Measurements from ENCODE around the gene CFTR.

CFTR gene

DNA sequence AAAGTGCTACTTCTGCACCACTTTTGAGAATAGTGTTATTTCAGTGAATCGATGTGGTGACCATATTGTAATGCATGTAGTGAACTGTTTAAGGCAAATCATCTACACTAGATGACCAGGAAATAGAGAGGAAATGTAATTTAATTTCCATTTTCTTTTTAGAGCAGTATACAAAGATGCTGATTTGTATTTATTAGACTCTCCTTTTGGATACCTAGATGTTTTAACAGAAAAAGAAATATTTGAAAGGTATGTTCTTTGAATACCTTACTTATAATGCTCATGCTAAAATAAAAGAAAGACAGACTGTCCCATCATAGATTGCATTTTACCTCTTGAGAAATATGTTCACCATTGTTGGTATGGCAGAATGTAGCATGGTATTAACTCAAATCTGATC lies 110.4 kb downstream of the CFTR start:
- no peak overlapping the region for H3K27ac Mint-ChIP-seq
- H3K36me3 Mint-ChIP-seq (ENCODE audit: low read depth), result no peaks in the 10 kb centered on the region
- no peaks in the 10 kb centered on the region for H3K27me3 Mint-ChIP-seq
- no peaks in the 10 kb centered on the region for H3K9me3 Mint-ChIP-seq
- H3K4me3 Mint-ChIP-seq, result no peak overlapping the region
- no peaks in the 10 kb centered on the region for H3K4me1 Mint-ChIP-seq (ENCODE audit: low read depth)

DNA sequence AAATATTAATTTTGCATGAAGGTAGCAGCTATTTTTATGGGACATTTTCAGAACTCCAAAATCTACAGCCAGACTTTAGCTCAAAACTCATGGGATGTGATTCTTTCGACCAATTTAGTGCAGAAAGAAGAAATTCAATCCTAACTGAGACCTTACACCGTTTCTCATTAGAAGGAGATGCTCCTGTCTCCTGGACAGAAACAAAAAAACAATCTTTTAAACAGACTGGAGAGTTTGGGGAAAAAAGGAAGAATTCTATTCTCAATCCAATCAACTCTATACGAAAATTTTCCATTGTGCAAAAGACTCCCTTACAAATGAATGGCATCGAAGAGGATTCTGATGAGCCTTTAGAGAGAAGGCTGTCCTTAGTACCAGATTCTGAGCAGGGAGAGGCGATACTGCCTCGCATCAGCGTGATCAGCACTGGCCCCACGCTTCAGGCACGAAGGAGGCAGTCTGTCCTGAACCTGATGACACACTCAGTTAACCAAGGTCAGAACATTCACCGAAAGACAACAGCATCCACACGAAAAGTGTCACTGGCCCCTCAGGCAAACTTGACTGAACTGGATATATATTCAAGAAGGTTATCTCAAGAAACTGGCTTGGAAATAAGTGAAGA lies 112.3 kb downstream of the CFTR start:
- no peaks in the 10 kb centered on the region for H3K36me3 Mint-ChIP-seq (ENCODE audit: low read depth)
- H3K9me3 Mint-ChIP-seq, result no peaks in the 10 kb centered on the region
- no peaks in the 10 kb centered on the region for H3K4me1 Mint-ChIP-seq (ENCODE audit: low read depth)
- no peak overlapping the region for H3K27ac Mint-ChIP-seq
- H3K4me3 Mint-ChIP-seq, result no peak overlapping the region
- H3K27me3 Mint-ChIP-seq, result no peaks in the 10 kb centered on the region

DNA sequence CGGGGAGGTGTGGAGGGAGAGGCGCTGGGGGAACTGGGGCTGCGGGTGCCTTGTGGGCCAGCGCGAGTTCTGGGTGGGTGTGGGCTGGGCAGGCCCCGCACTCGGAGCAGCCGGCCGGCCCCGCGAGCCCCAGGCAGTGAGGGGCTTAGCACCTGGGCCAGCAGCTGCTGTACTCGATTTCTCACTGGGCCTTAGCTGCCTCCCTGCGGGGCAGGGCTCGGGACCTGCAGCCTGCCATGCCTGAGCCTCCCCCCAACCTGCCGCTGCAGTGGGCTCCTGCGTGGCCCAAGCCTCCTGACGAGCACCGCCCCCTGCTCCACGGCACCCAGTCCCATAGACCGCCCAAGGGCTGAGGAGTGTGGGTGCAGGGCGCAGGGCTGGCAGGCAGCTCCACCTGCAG lies 116.3 kb downstream of the CFTR start:
- no peaks in the 10 kb centered on the region for H3K36me3 Mint-ChIP-seq (ENCODE audit: low read depth)
- no peak overlapping the region for H3K4me3 Mint-ChIP-seq
- H3K27me3 Mint-ChIP-seq, result no peaks in the 10 kb centered on the region
- no peak overlapping the region for H3K27ac Mint-ChIP-seq
- no peaks in the 10 kb centered on the region for H3K9me3 Mint-ChIP-seq
- H3K4me1 Mint-ChIP-seq (ENCODE audit: low read depth), result no peaks in the 10 kb centered on the region

DNA sequence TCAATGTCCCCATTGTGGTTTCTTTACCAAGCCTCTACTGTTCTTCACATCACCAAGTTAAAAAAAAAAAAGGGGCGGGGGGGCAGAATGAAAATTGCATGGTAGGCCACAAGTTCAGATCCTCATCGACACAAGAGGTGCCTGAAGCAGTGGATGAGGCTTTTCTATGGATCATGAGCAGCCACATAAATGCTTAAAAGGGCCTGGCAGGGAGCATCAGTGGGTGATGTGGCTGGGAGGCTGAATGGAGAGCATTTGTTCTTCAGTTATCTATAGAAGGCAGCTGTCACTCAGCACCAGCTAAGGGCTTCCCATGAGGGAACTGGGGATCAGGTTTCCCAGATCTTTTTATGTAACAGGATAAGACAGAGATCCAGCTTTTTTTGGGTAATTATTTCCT lies 117.9 kb downstream of the CFTR start:
- Mint-ChIP-seq H3K36me3 (ENCODE audit: low read depth) (no peaks in the 10 kb centered on the region), H3K4me3 (no peak overlapping the region), H3K4me1 (ENCODE audit: low read depth) (no peaks in the 10 kb centered on the region), H3K27me3 (no peaks in the 10 kb centered on the region), H3K9me3 (no peaks in the 10 kb centered on the region), H3K27ac (no peak overlapping the region)

DNA sequence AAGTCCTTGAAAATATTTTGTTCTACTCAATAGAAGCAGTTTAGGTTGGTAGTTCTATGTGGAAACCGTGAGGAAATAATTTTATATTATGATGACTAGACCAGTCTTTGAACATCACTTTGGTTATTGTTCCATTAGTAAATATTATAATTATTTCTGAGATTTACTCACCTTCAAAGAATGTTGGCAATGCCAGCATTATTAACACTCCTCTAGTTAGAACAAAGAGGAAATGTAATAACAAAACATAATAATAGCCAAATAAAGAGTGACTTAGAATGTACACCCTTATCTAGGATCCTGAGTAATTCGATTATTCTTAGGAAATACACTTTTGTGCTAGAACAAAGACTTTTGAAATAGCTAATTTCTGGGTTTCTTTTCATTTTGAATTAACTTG lies 121.1 kb downstream of the CFTR start:
- H3K4me3 Mint-ChIP-seq, result no peak overlapping the region
- no peak overlapping the region for H3K27ac Mint-ChIP-seq
- H3K4me1 Mint-ChIP-seq (ENCODE audit: low read depth), result no peaks in the 10 kb centered on the region
- no peaks in the 10 kb centered on the region for H3K27me3 Mint-ChIP-seq
- no peaks in the 10 kb centered on the region for H3K9me3 Mint-ChIP-seq
- no peaks in the 10 kb centered on the region for H3K36me3 Mint-ChIP-seq (ENCODE audit: low read depth)

DNA sequence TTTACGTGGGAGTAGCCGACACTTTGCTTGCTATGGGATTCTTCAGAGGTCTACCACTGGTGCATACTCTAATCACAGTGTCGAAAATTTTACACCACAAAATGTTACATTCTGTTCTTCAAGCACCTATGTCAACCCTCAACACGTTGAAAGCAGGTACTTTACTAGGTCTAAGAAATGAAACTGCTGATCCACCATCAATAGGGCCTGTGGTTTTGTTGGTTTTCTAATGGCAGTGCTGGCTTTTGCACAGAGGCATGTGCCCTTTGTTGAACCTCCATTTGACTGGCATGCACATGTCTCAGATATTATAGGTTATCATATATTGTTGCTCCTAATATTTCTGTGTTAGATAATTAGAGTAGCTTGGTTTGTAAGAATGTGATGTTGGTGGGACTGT lies 123.8 kb downstream of the CFTR start:
- Mint-ChIP-seq H3K4me3 (no peak overlapping the region), H3K27me3 (no peaks in the 10 kb centered on the region), H3K4me1 (ENCODE audit: low read depth) (no peaks in the 10 kb centered on the region), H3K9me3 (no peaks in the 10 kb centered on the region), H3K27ac (no peak overlapping the region), H3K36me3 (ENCODE audit: low read depth) (no peaks in the 10 kb centered on the region)

DNA sequence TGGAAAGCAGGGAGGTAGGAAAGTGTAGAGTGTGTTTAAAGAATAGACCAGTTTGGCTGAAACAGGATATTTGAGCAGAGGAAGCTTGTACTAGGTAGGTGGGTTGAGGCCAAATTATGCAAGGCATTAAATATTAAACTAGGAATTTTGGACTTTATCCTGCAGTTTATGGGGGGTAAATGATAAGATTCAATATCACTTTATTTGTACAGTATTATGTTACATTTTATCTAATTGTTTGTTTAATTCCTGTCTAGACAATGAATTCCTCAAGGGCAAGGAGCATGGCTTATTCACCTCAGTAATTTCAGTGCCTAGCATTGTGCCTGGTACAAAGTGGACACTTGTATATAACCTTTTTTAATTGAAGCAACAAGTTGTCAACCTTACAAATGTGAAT lies 125.9 kb downstream of the CFTR start:
- no peaks in the 10 kb centered on the region for H3K9me3 Mint-ChIP-seq
- no peak overlapping the region for H3K4me3 Mint-ChIP-seq
- no peaks in the 10 kb centered on the region for H3K36me3 Mint-ChIP-seq (ENCODE audit: low read depth)
- no peaks in the 10 kb centered on the region for H3K27me3 Mint-ChIP-seq
- H3K4me1 Mint-ChIP-seq (ENCODE audit: low read depth), result no peaks in the 10 kb centered on the region
- H3K27ac Mint-ChIP-seq, result no peak overlapping the region

DNA sequence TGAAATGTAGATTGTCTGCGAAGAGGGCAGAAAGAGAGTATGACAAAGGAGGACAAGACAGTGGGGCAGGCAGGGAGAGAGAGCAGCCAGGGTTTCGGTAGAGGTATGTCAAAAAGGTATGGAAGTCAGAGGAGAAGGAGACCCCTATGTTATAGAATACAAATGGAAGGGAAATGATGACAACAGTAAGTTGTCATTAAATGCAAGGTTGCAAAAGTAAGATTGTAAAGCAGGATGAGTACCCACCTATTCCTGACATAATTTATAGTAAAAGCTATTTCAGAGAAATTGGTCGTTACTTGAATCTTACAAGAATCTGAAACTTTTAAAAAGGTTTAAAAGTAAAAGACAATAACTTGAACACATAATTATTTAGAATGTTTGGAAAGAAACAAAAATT lies 126.3 kb downstream of the CFTR start:
- no peak overlapping the region for H3K27ac Mint-ChIP-seq
- no peaks in the 10 kb centered on the region for H3K4me1 Mint-ChIP-seq (ENCODE audit: low read depth)
- H3K9me3 Mint-ChIP-seq, result no peaks in the 10 kb centered on the region
- no peaks in the 10 kb centered on the region for H3K27me3 Mint-ChIP-seq
- H3K4me3 Mint-ChIP-seq, result no peak overlapping the region
- H3K36me3 Mint-ChIP-seq (ENCODE audit: low read depth), result no peaks in the 10 kb centered on the region

DNA sequence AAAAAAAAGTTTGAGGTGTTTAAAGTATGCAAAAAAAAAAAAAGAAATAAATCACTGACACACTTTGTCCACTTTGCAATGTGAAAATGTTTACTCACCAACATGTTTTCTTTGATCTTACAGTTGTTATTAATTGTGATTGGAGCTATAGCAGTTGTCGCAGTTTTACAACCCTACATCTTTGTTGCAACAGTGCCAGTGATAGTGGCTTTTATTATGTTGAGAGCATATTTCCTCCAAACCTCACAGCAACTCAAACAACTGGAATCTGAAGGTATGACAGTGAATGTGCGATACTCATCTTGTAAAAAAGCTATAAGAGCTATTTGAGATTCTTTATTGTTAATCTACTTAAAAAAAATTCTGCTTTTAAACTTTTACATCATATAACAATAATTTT lies 130.6 kb downstream of the CFTR start:
- Mint-ChIP-seq H3K9me3 (no peaks in the 10 kb centered on the region), H3K4me3 (no peak overlapping the region), H3K27ac (no peak overlapping the region), H3K27me3 (no peaks in the 10 kb centered on the region), H3K36me3 (ENCODE audit: low read depth) (no peaks in the 10 kb centered on the region), H3K4me1 (ENCODE audit: low read depth) (no peaks in the 10 kb centered on the region)

DNA sequence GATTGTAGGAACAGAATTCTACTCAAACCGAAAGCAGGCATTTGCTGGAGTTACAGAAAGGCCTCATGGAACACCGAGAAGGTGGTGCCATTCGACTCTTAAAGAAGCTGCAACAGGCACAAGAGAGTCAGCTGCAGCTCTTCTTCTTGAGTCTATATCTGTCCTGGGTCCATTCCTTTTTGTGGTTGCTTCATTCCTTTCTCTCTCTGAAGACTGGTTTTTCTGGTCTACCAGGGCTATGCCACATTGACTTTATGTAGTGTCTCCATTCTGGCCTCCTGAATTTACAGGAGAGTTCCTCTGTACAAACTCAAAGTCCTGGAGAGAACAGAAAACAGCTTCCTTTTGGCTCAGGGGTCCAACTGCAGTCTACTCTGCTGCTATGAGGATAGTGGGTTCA lies 132.8 kb downstream of the CFTR start:
- H3K4me3 Mint-ChIP-seq, result no peak overlapping the region
- no peaks in the 10 kb centered on the region for H3K27me3 Mint-ChIP-seq
- H3K4me1 Mint-ChIP-seq (ENCODE audit: low read depth), result no peaks in the 10 kb centered on the region
- H3K9me3 Mint-ChIP-seq, result peaks cover 2% of the 10 kb centered on the region
- H3K36me3 Mint-ChIP-seq (ENCODE audit: low read depth), result no peaks in the 10 kb centered on the region
- no peak overlapping the region for H3K27ac Mint-ChIP-seq

DNA sequence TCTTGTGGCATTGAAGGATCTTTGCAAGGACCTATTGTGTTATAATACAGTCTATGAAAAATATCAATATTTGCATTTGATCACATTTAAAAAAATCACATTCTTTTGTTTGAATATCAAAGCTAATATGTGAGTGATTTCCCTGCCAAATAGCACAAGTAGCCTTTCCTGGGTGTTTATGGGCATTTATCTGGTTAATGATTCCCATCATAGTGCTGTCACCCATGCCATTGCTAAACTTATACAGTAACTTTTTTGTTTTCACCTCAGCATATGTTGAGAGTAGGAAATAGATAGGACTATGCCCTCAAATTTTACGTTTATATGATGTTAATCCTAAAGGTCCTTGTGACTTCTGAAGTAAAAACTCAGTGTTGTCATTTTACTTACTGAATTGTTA lies 136.9 kb downstream of the CFTR start:
- Mint-ChIP-seq H3K4me3 (no peak overlapping the region), H3K4me1 (ENCODE audit: low read depth) (no peaks in the 10 kb centered on the region), H3K36me3 (ENCODE audit: low read depth) (no peaks in the 10 kb centered on the region), H3K27ac (no peak overlapping the region), H3K9me3 (peaks cover 2% of the 10 kb centered on the region), H3K27me3 (no peaks in the 10 kb centered on the region)

DNA sequence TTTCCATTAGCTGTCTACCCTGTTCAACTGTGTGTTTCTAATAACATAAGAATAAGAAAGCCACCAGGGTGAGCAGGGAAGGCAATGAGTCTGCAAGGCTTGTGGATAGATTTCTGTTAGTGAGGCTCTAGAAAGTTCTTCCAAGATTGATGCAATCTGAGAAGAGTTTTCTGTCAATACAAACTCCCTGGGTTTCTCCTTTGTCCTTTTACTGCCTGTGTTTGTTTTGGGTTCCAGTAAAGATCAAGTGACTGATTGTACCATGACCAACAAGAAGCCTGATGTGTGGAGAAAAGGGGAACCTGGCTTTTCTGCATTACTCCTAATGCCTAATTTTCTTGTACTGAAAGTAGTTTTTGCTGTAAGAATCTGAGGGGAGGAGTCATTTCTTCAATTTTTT lies 139.9 kb downstream of the CFTR start:
- Mint-ChIP-seq H3K27me3 (no peaks in the 10 kb centered on the region), H3K4me1 (ENCODE audit: low read depth) (no peaks in the 10 kb centered on the region), H3K9me3 (peaks cover 2% of the 10 kb centered on the region), H3K36me3 (ENCODE audit: low read depth) (no peaks in the 10 kb centered on the region), H3K4me3 (no peak overlapping the region), H3K27ac (no peak overlapping the region)

DNA sequence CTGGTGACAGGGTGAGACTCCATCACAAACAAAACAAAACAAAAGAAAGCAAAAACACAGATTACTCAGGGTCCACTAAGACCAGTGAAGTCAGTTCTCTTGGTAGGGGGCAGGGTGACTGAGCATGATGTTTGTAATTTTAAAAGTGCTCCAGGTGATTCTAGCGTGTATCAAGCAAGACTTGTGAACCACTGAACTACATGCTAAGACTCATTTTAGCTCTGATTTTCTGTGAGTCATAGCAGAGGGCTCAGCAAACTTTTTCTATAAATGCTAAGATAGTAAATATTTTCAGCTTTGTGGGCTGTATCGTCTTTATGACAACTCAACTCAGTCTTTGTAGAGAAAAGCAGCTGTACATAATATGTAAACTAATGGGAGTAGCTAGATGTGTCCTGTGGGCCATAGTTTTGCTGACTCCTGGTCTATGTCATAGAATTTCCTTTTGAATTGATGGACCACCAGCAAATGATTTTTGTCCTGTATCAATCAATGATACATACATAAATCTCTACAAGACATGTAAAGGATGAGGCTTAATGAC lies 141.3 kb downstream of the CFTR start:
- H3K9me3 Mint-ChIP-seq, result peaks cover 2% of the 10 kb centered on the region
- no peaks in the 10 kb centered on the region for H3K27me3 Mint-ChIP-seq
- H3K27ac Mint-ChIP-seq, result no peak overlapping the region
- no peak overlapping the region for H3K4me3 Mint-ChIP-seq
- H3K36me3 Mint-ChIP-seq (ENCODE audit: low read depth), result no peaks in the 10 kb centered on the region
- H3K4me1 Mint-ChIP-seq (ENCODE audit: low read depth), result no peaks in the 10 kb centered on the region

DNA sequence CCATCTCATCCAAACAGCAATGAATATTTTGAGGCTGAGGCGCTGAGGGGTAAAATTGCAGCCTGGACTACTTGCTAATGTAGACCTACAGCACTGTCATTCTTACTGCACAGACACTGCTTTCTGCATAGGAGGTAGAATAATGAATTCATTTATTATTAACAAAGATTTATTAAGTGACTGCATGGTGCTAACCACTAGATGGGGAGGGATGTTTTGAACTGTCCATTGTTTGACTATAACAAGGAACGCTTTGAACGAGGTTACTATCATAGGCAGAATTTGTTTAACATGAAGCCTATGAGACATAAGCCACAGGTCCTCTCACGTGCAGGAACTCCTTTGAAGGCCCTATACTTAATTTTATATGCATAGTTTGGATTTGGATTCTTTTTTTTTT lies 143.8 kb downstream of the CFTR start:
- Mint-ChIP-seq H3K9me3 (no peaks in the 10 kb centered on the region), H3K27me3 (no peaks in the 10 kb centered on the region), H3K27ac (no peak overlapping the region), H3K36me3 (ENCODE audit: low read depth) (no peaks in the 10 kb centered on the region), H3K4me3 (no peak overlapping the region), H3K4me1 (ENCODE audit: low read depth) (no peaks in the 10 kb centered on the region)

DNA sequence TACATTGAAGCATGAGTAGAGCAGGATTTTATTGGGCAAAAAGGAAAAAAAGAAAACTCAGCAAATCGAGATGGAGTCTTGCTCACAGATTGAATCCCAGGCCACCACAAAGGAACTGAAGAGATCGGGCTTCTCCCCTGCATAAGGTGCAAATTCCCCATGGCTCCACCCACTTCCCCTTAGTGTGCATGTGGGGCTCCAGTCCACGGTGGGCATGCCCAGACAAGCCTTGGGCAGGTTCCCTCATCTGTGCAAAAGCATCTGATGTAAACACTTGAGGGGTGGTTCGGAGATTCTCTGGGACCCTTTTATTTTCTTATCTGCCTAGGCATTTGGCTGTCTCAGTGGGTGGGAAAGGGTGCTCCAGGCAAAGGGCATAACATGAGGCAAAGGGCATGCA lies 150.7 kb downstream of the CFTR start:
- H3K4me1 Mint-ChIP-seq (ENCODE audit: low read depth), result no peaks in the 10 kb centered on the region
- no peaks in the 10 kb centered on the region for H3K36me3 Mint-ChIP-seq (ENCODE audit: low read depth)
- H3K27me3 Mint-ChIP-seq, result no peaks in the 10 kb centered on the region
- H3K9me3 Mint-ChIP-seq, result peaks cover 6% of the 10 kb centered on the region
- no peak overlapping the region for H3K27ac Mint-ChIP-seq
- no peak overlapping the region for H3K4me3 Mint-ChIP-seq

DNA sequence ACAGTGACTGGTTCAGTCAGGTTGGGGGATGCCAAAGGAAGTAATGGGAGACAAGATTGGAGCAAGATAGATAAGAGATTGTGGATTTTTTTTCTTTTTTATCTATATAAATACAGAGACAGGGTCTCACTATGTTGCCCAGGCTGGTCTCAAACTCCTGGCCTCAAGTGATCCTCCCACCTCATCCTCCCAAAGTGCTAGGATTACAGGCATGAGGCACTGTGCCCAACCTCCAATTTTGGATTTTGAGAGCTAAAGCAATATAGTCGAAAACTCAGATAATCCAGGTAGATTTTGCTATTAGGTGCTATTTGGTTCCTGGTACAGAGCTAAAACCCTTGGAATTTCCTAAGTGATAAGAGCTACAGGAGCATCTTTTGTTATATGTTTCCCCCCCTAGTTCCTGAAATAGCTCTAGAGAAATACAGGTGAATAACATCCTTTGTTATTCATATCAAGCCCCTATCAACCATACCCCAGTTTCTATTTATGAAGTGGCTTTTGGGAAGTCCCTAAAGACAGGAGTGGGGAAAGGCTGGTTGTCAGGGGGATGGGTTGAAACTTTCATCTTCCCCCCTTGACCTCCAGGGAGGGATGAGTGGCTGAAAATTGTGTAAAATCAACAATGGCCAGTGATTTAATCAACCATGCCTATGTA lies 151.2 kb downstream of the CFTR start:
- H3K36me3 Mint-ChIP-seq (ENCODE audit: low read depth), result no peaks in the 10 kb centered on the region
- H3K9me3 Mint-ChIP-seq, result peaks cover 6% of the 10 kb centered on the region
- no peak overlapping the region for H3K27ac Mint-ChIP-seq
- no peaks in the 10 kb centered on the region for H3K4me1 Mint-ChIP-seq (ENCODE audit: low read depth)
- no peak overlapping the region for H3K4me3 Mint-ChIP-seq
- H3K27me3 Mint-ChIP-seq, result no peaks in the 10 kb centered on the region
